Fibroblast of skin of left quadriceps (primary cell): ENCODE data around the gene CCDC18.
"Not testable (repeated sequence)": the region's sequence is repeated elsewhere in the genome, so short reads cannot be mapped to it uniquely, and the experiment has no call there.

Experiments used
- DNase-seq, 2 experiments: peaks; one replicate each; pipeline ENCODE4 v3.0.0-alpha.2; 2013; ENCODE audit warnings: low read depth in 2 of 2

Gene CCDC18

DNA sequence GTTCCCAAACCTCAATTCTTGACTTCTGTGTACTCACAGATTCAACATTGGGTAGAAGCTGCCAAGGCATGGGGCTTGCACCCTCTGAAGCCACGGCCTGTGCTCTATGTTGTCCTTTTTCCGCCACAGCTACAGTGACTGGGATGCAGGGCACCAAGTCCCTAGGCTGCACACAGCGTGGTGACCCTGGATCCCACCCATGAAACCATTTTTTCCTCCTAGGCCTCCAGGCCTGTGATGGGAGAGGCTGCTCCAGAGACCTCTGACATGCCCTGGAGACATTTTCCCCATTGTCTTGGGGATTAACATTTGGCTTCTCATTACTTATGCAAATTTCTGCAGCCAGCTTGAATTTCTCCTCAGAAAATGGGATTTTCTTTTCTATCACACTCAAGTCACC is 62.7 kb downstream of the CCDC18 start:
- not testable (repeated sequence) for DNase-seq

DNA sequence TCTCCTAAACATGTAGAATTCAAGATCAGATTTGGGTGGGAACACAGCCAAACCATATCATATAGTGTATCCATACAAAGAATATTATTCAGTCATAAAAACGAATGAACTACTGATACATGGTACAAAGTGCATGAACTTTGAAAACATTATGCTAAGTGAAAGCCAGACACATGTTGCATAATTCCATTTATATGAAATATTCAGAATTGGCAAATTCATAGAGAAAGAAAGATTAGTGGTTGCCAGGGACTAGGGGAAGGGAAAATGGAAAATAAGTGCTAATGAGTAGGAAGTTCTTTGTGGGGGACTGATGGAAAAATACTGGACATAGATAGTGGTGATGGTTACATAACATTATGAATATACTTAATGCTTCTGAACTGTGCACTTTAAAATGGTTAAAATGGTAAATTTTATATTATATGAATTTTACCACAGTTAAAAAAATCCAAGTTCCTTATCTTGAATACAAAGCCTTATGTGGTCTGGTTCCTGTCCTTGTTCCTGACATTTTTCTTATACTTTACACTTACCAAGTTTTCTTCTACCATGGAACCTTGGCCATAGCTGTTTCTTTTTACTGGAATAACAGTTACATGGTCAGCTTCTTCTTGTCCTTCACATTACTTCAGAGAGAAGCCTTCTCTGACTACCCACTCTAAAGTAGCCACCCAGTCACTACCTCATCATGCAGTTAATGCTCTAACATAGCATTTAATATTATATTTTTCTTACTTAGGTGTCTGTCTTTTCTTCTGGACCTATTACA is 64.0 kb downstream of the CCDC18 start:
- no peak for DNase-seq

DNA sequence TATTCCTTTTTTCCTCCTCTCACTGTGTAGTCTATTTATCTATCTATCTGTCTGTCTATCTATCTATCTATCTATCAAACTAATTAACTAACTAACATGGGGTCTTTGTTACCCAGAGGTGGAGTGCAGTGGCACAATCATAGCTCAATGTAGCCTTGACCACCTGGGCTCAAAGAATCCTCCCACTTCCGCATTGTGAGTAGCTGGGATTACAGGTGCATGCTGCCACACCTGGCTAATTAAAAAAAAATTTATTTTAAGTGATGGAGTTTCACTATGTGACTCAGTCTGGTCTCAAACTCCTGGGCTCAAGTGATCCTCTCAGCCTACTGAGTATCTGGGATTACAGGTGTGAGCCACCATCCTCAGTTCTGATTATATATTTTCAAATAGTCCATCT is 71.4 kb downstream of the CCDC18 start:
- no peak for DNase-seq

DNA sequence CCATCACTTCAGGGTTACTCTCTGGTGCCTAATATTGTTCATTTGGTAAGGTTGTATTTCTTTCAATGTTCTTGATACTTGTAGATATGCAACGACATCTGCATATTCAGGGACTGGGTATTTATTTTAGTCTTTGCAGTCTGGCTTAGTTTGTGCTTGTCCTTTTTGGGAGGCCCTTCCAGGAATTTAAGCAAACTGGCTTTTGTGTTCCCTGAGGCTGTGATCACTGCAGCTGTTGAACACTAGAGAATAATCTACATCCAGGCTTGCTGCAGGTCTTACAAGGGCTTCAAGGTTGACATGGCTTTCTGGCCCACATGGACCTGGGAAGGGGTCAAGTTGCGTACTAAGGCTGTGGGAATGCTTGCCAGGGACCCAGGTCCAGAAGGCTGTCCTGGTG is 72.1 kb downstream of the CCDC18 start:
- no peak for DNase-seq

DNA sequence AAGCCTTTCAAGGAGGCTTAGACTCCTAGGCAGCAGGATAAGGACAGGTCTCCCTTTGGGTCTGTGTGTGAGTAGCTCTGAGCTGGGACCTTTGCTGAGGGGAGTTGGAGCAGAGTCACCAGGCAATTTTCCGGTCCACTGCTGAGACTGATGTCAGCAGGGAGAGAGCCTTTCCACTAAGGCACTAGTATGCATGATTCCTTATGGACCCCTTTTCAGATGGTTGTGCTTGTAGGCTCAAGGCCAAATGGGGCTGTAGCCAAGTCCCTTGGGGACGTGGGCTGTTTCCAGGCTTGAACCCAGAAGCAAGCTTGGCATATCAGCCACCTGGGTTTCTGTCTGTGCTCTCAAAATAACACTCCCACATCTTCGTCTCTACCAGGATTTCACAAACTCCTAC is 73.0 kb downstream of the CCDC18 start:
- no peak for DNase-seq

DNA sequence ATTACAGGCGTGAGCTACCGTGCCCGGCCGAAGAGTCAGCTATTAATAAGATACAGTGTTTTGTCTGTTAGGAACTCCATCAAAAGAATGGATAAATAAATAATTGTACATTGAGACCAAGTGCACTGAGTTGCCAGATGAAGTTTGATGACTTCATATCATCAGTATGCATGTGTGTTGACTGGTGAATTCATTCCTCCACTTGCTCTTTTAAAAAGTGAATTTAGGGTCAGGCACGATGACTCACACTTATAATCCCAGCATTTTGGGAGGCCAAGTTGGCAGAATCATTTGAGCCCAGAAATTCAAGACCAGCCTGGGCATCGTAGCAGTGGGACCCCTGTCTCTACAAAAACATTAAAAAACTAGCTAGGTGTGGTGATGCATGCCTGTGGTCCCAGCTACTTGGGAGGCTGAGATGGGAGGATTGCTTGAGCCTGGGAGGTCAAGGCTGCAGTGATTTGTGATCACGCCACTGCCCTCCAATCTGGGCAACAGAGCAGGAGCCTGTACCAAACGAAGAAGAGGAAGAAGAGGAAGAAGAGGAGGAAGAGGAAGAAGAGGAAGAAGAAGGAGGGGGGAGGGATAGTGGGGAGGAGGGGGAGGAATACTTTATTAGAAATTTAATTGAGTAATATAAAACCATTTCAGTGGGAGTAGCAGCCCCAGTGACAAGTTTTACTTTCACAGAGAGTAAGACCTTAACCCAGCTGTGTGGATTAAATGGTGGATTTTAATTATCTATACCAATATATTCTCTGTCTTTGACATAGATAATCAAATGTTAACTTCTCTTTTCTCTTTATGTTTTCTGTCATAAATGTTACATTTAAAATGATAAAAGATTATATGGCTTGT is 74.9 kb downstream of the CCDC18 start:
- DNase-seq = peak; percentile 34 to 42

DNA sequence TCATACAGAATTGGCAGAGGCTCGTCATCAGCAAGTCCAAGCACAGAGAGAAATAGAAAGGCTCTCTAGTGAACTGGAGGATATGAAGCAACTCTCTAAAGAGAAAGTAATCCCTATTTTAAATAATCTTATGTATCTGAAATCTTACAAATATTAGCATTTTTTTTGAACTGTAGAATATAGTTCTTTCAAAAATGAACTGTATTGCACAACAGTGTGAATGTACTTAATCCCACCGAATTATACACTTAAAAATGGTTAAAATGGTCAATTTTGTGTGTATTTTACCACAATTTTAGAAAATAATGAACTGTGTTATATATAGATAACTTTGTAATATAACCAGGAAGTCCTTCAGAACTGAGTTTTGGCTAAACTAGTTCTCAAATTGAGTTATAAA is 75.9 kb downstream of the CCDC18 start:
- no peak for DNase-seq

DNA sequence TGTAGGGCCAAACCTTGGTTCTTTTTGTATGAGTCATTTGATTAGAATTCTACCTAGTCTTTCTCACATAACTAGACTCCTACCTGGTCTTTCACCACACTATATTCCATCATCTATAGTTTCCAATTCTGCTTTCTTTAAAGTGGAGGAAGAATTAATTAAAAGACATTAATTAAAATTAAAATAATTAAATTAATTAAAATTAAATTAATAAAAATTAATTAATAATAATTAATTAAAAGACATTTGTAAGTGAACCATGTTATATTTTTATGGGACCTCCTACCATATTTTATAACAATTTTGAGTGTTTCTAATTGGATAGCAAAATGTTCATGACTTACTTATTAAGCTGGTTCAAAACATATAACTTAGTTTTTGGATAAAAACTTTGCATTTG is 77.4 kb downstream of the CCDC18 start:
- DNase-seq = no peak

DNA sequence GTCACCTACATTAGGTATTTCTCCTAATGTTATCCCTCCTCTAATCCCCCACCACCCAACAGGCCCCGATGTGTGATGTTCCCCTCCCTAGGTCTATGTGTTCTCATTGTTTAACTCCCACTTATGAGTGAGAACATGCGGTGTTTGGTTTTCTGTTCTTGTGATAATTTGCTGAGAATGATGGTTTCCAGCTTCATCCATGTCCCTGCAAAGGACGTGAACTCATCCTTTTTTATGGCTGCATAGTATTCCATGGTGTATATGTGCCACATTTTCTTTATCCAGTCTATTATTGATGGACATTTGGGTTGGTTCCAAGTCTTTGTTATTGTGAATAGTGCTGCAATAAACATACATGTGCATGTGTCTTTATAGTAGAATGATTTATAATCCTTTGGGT is 80.2 kb downstream of the CCDC18 start:
- not testable (repeated sequence) for DNase-seq

DNA sequence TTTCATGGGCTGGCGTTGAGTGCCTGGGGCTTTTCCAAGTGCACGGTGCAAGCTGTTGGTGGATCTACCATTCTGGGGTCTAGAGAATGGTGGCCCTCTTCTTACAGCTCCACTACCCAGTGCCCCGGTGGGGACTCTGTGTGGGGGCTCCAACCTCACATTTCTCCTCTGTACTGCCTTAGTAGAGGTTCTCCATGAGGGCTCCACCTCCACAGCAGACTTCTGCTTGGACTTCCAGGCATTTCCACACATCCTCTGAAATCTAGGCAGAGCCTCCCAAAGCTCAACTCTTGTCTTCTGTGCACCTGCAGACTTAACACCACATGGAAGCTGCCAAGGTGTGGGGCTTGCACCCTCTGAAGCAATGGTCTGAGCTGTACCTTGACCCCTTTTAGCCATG is 82.1 kb downstream of the CCDC18 start:
- DNase-seq = no peak

DNA sequence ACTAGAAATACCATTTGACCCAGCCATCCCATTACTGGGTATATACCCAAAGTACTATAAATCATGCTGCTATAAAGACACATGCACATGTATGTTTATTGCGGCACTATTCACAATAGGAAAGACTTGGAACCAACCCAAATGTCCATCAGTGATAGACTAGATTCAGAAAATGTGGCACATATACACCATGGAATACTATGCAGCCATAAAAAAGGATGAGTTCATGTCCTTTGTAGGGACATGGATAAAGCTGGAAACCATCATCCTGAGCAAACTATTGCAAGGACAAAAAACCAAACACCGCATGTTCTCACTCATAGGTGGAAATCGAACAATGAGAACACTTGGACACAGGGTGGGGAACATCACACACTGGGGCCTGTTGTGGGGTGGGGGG is 88.4 kb downstream of the CCDC18 start:
- not testable (repeated sequence) for DNase-seq

DNA sequence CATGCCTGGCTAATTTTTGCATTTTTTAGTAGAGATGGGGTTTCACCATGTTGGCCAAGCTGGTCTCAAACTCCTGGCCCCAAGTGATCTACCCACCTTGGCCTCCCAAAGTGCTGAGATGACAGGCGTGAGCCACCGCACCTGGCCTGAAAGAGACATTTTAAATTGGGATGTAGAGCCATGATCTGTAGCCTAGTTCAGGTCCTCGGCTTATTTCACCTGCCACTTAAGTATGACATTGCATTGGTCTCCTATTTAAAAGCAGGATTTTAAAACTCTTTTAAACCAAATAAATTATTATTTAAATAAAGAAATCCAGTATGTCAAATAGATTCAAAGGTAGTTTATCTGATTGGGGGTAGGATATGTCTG is 94.7 kb downstream of the CCDC18 start:
- DNase-seq = not testable (repeated sequence)

DNA sequence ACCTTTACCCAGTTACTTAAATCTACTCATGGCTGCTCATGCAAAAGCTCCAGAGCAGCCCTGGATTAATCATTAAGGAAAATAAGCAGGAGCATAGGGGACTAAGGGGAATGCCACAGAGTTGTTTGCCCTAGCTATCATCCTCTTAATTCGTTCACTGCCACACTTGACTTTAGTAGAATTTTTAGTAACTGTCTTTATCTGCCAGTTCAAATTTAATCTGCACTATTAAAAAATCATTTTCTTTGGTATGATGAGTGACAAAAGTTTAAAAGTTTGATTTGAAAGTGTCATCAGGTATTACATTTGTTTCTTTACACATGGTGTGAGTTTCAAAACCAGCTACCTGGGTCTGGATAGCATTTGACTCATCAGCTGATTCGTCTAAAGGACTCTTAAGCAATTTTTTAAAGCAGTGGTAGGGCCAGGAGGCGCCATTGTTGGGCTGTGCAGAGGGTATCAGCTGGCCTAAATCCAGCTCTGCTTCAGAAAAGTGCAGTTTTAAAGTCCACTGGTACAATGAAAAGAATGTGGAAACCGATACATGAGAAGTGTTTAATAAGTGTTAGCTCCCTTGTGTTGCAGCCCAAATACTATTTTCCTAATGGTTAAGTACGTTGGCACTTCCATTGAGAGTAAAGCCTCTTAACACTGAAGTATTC is 95.2 kb downstream of the CCDC18 start:
- DNase-seq = no peak

DNA sequence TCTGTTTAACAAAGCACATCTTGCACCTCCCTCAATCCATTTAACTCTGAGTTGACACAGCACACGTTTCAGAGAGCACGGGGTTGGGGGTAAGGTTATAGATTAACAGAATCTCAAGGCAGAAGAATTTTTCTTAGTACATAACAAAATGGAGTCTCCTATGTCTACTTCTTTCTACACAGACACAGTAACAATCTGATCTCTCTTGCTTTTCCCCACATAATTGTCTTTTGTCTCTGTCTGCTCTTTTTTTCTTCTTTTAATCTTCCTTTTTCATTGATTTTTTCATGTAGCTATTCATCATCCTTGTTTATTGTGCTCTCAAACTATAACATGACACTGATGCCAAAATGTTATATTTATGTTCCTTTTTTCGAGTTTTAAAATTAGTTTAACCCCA is 97.0 kb downstream of the CCDC18 start:
- DNase-seq = not testable (repeated sequence)

DNA sequence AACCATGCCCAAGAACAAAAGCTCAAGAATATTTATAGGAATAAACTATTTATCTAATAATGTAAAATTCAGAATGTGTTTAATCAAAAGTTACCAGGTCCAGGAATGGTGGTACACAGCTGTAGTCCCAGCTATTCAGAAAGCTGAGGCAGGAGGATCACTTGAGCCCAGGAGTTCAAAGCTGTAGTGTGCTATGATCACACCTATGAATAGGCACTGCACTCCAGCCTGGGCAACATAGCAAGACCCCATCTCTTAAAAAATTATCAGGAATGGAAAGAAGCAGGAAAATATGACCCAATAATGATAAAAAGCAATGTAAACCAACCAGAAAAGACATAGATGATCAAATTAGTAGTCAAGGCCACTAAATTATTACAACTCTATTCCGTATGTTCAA is 103.0 kb downstream of the CCDC18 start:
- no peak for DNase-seq

DNA sequence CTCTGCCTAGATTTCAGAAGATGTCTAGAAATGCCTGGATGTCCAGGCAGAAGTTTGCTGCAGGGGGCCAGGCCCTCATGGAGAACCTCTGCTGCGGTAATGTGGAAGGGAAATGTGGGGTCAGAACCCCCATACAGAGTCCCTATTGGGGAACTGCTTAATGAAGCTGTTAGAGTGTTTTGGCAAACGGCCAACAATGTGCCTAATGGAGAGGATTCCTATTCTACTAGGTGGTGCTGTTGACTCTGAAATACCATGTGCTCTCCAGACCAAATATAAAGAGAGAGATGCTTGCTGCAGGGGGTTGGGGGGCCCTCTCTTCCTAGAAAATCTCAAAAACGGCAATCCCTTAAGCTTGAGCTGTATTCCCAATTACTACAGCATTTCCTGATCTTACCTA is 108.0 kb downstream of the CCDC18 start:
- DNase-seq = no peak

DNA sequence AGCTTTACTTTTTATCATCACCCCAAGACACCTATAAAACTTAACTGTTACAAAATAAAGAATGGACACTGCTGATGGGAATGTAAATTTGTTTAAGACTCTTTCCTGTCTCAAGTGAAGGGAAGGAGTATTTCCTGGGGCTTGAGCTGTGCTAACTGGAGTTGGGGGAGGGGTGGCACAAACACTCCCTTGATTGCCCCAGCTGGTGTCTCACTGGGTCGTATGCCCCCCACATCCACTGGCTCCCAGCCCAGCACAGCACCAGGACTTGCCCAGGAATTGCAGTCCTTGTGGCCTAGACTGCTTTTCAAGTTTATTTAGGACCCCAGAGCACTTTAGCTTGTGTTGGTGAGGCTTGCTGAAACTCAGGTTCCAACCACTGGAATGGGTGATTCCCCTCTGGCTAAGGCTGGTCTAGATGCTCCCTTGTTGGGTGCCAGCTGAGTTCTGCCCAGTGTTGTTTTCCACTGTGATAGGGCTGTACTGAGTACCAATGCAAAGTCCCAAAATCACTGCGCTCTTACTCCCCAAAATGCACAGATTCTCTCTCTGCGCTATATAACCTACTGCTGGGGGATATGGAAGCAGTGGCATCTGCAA is 116.1 kb downstream of the CCDC18 start:
- DNase-seq = no peak

DNA sequence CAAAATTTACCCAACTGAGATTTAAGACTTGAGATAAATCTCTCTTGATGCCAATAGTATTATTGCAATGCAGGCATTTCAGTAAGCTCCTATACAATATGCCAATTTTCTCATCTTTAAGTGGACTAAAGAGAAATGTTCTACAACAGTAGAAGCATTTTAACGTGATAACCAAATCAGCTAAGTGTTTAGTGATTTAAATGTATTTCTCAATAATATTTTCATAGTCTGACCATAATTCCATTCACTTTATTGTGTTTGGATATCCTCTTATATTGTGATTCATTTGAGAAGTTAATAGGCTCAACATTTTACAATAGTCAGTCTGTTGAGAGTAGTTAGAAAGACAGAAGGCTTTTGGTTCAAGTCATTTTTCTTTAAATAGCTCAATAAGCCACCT is 120.6 kb downstream of the CCDC18 start:
- no peak for DNase-seq

DNA sequence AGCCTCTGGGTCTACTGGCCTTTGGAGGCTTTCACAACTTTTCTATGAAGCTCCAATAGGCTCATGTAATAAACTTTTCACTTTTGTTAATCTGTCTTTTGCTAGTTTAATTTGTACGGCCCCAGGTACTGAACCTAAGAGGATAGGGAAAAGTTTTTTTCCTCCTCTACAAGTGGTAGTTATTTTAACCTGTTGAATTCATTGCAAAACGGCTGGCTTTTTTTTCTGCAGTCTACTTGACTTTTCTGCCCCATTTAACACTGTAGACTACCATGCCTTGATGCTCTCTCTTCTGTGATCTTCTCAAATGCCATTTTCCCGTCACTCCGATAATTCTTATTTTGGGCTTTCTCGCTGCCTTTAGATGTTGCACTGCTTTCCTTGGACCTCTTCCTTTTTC is 121.6 kb downstream of the CCDC18 start:
- DNase-seq = no peak

DNA sequence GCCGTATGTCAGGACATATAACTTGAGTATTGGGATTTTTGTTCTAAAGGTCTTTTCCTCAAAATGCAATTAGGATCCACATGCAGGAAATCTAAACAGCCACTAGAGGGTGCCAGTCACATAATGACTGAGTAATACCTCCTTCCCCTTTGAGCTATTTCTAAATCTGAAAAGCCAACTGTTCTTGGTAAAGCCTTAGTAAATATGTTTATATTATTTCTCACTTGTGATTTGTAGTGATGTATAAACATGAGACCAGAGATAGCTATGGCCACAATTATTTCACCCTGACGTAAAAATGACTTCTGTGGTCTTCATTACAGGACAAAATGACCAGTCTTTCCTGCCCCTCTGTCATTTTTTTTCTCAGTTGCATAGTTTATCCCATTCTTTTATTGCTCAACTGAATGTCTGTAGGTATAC is 124.2 kb downstream of the CCDC18 start:
- DNase-seq = peak; percentile 37 to 45

DNA sequence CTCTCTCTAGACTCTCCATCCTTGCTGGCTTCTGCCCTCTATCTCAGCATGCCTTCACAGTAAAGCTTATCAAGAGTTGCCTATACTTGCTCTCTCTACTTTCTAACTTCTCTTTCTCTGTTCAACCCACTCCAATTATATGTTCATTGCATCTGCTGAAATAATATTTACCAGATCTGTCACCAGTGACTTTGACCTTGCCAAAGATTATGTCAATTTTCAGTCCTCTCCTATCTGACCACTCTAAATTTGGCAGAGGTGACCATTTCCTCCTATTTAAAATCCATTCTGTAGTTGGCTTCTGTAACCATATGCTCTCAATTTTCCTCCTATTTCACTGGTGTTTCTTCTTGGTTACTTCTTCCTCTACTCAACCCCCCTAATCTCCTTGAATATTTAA is 126.4 kb downstream of the CCDC18 start:
- no peak for DNase-seq

DNA sequence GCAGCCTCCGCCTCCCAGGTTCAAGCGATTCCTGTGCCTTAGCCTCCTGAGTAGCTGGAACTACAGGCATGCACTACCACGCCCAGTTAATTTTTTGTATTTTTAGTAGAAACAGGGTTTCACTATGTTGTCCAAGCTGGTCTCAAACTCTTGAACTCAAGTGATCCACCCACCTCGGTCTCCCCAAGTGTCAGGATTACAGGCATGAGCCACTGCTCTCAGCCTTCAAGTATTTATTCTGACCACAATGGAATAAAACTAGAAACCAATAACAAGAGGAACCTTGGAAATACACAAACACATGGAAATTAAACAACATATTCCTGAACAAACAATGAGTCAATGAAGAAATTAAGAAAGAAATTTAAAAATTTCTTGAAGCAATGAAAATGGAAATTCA is 132.5 kb downstream of the CCDC18 start:
- no peak for DNase-seq
